SK-N-MC (cell line): Measurements from ENCODE around the gene MEGF9.

Experiments
- EZH2 ChIP-seq: fragments of 200-600 bp; sonication (generic); IDR thresholded peaks from one replicate; pipeline ENCODE4 v1.6.1; 2017; ENCODE audit warnings: antibody characterized with exemption
- POLR2AphosphoS5 ChIP-seq: IDR thresholded peaks from 2 replicates; pipeline ENCODE4 v1.6.1; 2012; ENCODE audit warnings: mild to moderate bottlenecking, low read depth, low read length, borderline replicate concordance

DNA sequence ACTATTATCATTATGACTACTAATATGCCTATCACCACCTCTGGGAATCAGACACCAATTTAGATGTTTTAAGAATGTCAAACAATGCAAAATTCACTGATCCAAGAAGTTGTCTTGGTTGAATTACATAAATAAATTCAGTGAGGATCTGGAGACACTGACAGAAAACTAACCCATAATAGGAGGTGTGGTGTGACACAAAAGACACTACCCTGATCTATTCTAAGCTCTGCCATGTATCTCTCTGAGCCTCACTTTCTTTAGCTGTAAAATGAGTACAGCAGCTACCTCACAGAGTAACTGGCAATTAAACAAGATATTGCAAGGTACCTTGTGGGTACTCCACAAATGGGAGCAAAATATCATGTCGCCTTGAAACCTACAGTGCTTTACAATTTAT lies 141.8 kb downstream of the MEGF9 start:
- no peak for TF ChIP-seq POLR2AphosphoS5
- TF ChIP-seq EZH2: no peak
